SK-MEL-5 (cell line): ENCODE data around the gene SPARC. TPM values are rescaled to one million over a fixed set of nuclear protein-coding genes. Genes with fewer than 3 reads are reported as not detected.
A peak's percentile ranks its signal among the peaks of the same experiment; 100 is the strongest.
"Not testable (repeated sequence)": the region's sequence is repeated elsewhere in the genome, so short reads cannot be mapped to it uniquely, and the experiment has no call there.

Experiments used
- DNase-seq: peaks from one replicate; pipeline ENCODE4 v3.0.0-alpha.2; 2016; ENCODE audit warnings: low read depth, low spot score
- in situ Hi-C: cut with HindIII; loops from 2 replicates; pipeline ENCODE4 v1.10.0; 2016; ENCODE audit warnings: low sequenced_read_pairs, high pct_unique_total_duplicates, low pct_unique_long_range_greater_than_20kb
- polyA plus RNA-seq, 2 experiments: library from polyadenylated mRNA; depleted of rRNA; stranded (reverse); fragments of >200 nt; gene quantifications; 2 replicates each; pipeline ENCODE4 v1.2.3, GENCODE V29; 2015
- total RNA-seq: library from RNA; depleted of rRNA; stranded (reverse); fragments of >200 nt; shearing (Covaris generic); gene quantifications from 2 replicates; pipeline ENCODE4 v1.2.3, GENCODE V29; 2014; rRNA removed

Gene SPARC
- 1,245 and 1,275 TPM in 2 replicates for total RNA-seq
- 1,268 and 1,800 TPM in 2 replicates for polyA plus RNA-seq (2015; cell fraction: cytosol; rRNA removed)
- 255 and 292 TPM in 2 replicates for polyA plus RNA-seq (2015; cell fraction: nucleus; rRNA removed)

DNA sequence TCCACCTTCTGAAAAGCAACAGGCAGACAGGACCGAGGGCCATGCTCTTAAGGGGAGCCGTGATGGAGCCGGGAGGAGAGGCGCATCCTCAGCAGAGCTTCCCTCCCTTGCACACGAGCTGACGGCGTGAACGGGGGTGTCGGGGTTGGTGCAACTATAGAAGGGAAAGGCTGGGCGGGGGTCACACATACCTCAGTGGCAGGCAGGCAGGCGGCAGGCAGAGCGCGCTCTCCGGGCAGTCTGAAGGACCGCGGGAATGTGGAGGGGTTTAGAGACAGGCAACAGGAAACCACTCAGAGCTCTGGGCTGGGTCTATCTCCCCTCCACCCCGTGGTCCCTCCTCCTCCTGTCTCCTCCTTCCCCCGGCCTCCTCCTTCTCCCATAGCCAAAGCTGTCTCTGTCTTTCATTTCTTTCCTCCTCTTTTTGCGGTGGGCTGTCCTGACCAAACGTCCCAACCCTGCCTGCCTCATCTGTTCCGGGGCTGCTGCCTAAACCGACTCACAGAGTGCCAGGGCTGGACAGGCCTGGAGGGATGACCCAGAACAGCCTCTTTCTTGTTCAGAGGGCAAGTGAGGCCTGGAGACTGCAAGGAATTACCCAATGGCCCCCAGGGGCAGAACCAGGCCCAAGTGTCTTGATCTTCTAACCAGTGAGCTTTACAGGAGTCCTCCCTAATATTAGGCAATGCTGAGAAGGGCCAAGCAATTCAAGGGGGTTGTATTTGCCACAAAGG, at the start of gene SPARC:
Gene SPARC (minus strand): TSS at position 242 of the 734 bp plus-strand sequence. CDS start 10,727 bp downstream, outside the sequence.
- DNase-seq: peak; percentile 88
- in situ Hi-C loops: no loop called here

- DNase-seq: no peak
- in situ Hi-C loops: no loop called here
Observed at GRCh38 chr5:151735646-151736045, 48.9 kb upstream of the SPARC start.

GRCh38 chr5:151734064-151734408, 47.3 kb upstream of the SPARC start:
- in situ Hi-C loops: no loop called here
- no peak for DNase-seq

DNA sequence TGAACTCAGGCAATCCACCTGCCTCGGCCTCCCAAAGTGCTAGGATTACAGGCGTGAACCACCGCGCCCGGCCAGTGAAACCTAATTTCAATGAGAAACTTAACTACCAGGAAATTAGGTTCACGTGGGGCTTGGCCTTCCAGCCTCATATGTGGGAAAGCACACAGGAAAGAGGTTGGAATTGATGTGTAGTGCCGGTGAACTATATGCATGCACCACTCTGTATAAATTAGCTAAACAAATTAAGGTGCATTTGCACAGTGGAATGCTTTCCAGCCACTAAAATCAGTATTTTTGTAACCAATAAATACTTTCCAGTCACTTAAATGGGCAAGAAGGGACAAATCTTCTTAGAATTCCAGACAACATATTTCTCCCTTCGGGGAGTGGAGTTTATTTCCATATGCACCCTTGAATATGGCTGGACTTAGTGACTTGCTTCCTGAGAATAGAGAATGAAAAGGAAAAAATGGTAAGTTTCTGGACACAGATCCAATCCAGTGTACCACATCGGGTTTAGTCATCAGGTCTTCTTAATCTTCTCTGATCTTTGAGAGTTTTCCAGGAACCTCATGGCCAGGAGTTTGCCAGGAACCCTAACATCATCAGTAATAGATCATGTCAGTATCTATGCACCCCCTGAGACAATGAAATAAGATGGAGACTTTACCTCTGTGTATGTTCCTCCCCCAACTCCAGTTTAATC, 46.8 kb upstream of the SPARC start:
- DNase-seq: no peak
- in situ Hi-C loops: no loop called here

DNA sequence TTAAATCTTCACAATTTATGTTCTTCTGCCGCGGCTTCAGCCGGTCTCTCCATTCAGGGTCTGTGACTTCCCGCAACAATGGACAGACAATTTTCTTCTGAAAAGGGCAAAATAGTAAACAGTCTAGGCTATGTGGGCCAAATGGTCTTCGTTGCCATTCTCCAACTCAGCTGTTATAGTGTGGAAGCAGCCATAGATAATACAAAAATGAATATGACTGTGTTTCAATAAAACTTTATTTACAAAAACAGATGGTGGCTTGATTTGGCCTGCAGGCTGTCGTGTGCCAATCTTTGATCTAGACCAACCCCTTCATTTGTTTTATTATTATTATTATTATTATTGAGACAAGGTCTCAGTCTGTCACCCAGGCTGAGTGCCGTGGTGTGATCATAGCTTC, 43.7 kb upstream of the SPARC start:
- no peak for DNase-seq
- in situ Hi-C loops: no loop called here

GRCh38 chr5:151729597-151729996, 42.9 kb upstream of the SPARC start:
- DNase-seq, in situ Hi-C loops: not testable (repeated sequence)

DNA sequence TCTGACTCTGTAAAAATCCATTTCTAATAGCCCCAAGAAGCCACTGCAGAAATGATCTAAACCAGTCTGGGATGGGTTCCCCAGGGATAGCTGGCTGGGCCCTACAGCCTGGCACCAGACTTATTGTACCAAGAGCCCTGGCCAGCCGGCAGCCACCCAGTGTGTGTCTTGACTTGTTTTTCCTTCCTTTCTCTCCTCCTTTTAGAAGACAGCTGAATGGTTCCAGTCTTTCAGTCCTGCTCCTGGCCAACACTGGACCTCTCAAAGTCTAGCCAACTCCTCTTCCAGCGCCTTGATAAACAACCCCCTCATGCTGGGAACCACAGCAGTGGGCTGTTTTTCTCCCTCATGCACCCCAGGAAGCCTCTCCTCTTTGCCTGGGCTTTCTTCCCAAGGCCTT, 37.6 kb upstream of the SPARC start:
- no peak for DNase-seq
- in situ Hi-C loops: no loop called here

DNA sequence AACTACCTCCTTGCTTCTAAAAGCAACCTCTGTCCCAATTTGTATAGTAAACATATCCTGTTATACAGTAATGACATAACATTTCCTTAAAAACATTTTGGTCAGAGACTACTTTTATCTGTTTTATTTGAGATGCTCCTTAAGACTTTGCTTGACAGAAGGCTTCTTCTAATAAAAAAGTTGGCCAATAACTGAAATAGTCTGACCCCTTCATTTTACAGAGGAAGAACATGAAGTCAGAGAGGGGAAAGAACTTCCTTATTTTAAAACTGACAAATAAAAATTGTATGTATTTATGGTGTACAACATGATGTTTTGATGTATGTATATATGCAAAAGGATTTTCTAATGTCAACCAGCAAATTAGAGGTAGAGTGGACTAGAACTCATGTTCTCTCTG, 35.8 kb upstream of the SPARC start:
- DNase-seq: no peak
- in situ Hi-C loops: no loop called here

DNA sequence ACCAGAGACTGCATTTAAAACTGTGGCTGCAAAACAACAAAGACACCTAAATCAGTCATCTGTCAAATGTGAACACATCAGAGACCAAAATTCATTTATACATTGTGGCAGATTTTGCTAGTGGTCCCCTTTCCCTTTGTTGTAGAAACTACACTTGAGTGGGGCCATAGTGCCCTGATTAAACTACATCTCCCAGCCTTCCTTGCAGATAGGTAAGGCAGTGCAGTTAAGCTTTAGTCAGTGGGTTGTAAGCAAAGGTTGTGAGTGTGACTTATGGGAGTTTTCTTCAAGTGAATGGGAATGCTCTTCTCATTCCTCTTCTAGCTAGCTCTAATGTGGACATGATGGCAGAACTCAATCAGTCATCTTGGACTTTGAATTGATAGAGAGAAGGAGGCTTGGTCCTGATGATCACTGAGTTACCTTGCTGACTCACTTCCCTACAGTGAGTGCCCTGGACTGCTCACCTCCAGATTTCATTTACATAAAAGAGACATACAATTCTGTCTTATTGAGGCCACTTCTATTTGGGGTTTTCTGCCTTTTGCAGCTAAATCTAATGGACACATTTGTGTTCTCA, 35.2 kb upstream of the SPARC start:
- no peak for DNase-seq
- in situ Hi-C loops: no loop called here

DNA sequence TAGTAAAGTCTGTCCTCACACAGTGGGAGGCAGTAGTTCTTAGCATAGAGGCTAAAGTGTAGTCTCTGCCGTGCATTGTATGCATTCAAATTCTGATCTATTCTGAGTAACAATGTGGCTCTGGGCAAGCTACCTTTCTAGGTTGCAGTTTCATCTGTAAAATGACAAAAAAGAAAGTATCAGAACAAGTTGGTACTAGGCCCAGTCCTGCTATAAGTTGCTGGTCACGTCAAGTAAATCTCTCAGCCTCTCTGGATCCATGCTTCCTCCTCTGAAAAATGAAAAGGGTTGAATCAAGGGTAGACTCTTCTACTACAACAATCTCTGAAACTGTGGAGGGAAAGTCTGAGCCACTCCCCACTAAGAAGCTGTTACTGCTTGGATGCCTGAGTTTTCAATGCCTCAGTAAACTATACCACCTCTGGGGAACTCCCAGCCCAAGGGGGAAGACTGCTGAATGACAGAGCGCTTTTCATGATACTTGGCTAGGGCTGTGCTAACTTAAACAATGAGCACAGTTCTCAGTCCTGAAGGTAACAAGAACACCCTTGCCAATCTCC, 34.5 kb upstream of the SPARC start:
- in situ Hi-C loops: no loop called here
- DNase-seq: peak; percentile 62

DNA sequence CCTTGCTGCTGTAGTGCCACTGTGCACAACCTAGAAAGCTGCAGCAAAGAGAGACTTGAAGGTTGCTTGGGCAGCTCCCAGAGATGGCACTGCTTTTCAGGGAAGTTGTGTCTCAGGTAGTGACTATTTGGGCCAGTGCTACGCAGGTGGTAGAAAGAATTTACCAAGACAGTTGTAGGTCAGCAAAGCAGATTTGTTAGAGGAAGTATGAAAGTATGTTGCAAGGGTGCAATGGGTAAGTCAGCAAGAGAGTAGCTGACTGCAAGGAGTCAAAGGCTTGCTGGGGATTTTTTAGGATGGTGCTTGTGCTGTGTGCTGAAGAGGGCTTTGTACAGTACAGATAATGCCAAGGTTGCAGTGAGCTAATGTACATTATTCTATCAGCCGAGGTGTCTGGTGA, 33.5 kb upstream of the SPARC start:
- in situ Hi-C loops: no loop called here
- DNase-seq: no peak

DNA sequence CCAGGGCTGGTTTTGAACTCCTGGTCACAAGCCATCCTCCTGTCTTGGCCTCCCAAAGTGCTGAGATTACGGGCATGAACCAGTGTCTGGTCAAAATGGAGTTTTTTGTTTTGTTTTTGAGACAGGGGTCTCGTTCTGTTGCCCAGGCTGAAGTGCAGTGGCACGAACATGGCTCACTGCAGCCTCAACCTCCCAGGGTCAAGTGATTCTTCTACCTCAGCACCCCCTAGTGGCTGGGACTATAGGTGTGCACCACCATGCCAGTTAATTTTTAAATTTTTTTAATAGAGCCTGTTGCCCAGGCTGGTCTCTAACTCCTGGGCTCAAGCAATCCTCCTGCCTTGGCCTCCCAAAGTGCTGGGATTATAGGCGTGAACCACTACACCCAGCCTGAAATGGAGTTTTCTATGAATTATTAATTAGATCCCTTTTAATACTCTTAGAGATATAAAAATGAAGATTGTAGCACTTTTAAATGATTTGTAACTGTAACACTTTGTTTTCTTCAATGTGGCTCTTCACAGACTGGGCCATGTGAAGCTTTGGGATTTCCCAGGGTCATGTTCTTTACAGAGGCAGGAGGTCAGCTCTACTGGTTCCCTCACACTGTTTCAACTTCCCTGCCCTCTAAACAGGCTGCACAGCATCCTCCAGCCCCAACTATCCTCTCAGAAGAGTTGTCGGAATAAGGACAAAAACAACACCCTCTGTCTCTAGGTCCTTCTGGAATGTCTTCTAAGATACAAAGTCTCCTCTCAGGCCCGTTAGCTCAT, 32.7 kb upstream of the SPARC start:
- peak; percentile 71 for DNase-seq
- in situ Hi-C loops: no loop called here

DNA sequence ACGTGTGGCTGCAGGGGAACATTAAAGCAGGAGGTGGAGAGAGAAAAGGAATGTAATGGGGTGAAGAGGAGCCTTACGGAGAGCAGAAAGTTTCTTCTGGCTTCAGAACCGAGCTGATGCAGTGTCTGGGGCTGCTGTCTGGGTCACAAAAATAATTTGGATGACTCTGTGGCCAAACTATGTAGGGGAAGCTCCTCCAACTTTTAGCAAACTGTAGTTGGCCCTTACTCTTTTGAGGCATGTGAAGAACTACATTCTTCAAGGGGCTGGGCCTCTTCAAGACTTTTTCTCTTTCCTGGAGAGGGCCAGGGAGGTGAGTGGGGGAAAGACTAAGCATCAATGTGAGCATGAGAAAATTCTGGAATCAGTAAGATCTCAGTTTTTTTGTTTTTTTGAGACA, 31.9 kb upstream of the SPARC start:
- no peak for DNase-seq
- in situ Hi-C loops: no loop called here

GRCh38 chr5:151718153-151718552, 31.4 kb upstream of the SPARC start:
- in situ Hi-C loops: no loop called here

GRCh38 chr5:151717416-151717815, 30.7 kb upstream of the SPARC start:
- in situ Hi-C loops: no loop called here
- DNase-seq: peak; percentile 72

More at GRCh38 chr5:151718153-151718552, 31.4 kb upstream of the SPARC start:
- no peak for DNase-seq

GRCh38 chr5:151709109-151709735, 22.5 kb upstream of the SPARC start:
- no peak for DNase-seq
- in situ Hi-C loops: no loop called here

DNA sequence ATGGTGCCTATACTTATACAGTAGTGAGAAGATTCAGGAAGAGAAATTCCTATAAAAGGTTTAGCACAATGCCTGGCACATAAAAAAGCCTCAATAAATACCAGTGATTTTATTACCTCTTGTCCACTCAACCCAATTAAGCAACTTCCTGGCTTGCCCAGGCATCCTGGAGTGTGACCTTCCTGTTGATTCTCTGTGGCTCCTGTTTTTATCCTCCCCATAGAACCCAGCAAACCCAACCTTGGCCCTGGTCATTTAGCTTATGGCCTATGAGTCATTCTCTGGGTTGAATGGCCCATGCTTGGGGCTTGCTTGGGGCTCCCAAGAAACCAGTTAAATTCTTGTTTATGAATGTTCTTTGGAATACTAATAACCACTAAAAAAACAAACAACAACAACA, 21.4 kb upstream of the SPARC start:
- in situ Hi-C loops: no loop called here
- DNase-seq: peak; percentile 57
